GM18526 (cell line): Measurements from ENCODE around the gene RUNDC1.

Experiments
- POLR2A ChIP-seq: IDR thresholded peaks from 3 replicates; pipeline ENCODE4 v1.6.1; 2011; ENCODE audit not compliant: insufficient read length; ENCODE audit errors: extremely low read depth

The RUNDC1 gene

GRCh38 chr17:42980274-42980765, at the start of gene RUNDC1:
Gene RUNDC1, plus strand, starts transcription at chr17:42980565. Its CDS starts 12 bp downstream, at chr17:42980577.
- TF ChIP-seq POLR2A: peak; percentile 67

- TF ChIP-seq POLR2A: no peak
Observed at GRCh38 chr17:42937712-42938596, 42.4 kb upstream of the RUNDC1 start.

- no peak for TF ChIP-seq POLR2A
Observed at GRCh38 chr17:42944211-42944610, 36.2 kb upstream of the RUNDC1 start.

GRCh38 chr17:42946812-42947211, 33.6 kb upstream of the RUNDC1 start:
- no peak for TF ChIP-seq POLR2A

GRCh38 chr17:42950044-42950783, 30.2 kb upstream of the RUNDC1 start:
- no peak for TF ChIP-seq POLR2A

- TF ChIP-seq POLR2A: no peak
Observed at GRCh38 chr17:42953669-42954068, 26.7 kb upstream of the RUNDC1 start.

GRCh38 chr17:42964161-42964932, 16.0 kb upstream of the RUNDC1 start, which contains the start of gene AARSD1:
Gene AARSD1, minus strand, starts transcription at chr17:42964454. Its CDS starts 14 bp downstream, at chr17:42964440.
- peak; percentile 95 for TF ChIP-seq POLR2A

GRCh38 chr17:42967925-42968324, 12.4 kb upstream of the RUNDC1 start:
- TF ChIP-seq POLR2A: no peak

- no peak for TF ChIP-seq POLR2A
Observed at GRCh38 chr17:42969001-42969581, 11.3 kb upstream of the RUNDC1 start.

GRCh38 chr17:42971589-42971988, 8.8 kb upstream of the RUNDC1 start:
- TF ChIP-seq POLR2A: no peak

GRCh38 chr17:42975265-42975664, 5.1 kb upstream of the RUNDC1 start:
- no peak for TF ChIP-seq POLR2A

- TF ChIP-seq POLR2A: no peak
Observed at GRCh38 chr17:42979511-42980273, 673 bp upstream of the RUNDC1 start, which contains the start of gene PTGES3L. Gene PTGES3L, minus strand, starts transcription at chr17:42980080. Its CDS starts 27 bp downstream, at chr17:42980053.

GRCh38 chr17:42980766-42981397, 517 bp downstream of the RUNDC1 start:
- no peak for TF ChIP-seq POLR2A

GRCh38 chr17:42982266-42982665, 1.9 kb downstream of the RUNDC1 start:
- no peak for TF ChIP-seq POLR2A

GRCh38 chr17:42985225-42985624, 4.9 kb downstream of the RUNDC1 start:
- no peak for TF ChIP-seq POLR2A
